HG03558 (cell line): ENCODE data around the gene KRT3.

Experiments used
- ATAC-seq: cut with Tn5 transposase; IDR thresholded peaks from one replicate; pipeline ENCODE4 v1.9.1; 2021; ENCODE audit warnings: moderate number of reproducible peaks; ENCODE audit not compliant: unreplicated experiment; ENCODE audit errors: extremely low read depth

Gene KRT3

DNA sequence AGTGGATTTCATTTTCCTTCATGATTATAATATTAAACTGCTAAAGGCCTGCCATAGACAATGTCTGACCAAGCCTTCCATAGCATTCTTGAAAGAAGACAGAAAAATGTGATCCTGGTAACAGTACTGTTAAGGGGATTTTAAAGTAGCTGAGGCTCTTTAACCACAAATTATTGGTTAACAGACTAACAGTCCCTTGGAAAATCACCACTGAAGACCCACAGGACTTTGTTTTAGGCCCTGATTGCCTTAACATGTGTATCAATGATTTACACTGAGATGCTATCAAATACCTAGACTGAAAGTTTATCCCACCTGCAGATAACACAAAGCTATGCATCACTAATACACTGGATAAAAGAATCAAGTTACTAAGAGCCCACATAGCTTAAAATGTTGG is 32.2 kb upstream of the KRT3 start:
- ATAC-seq = no peak

- ATAC-seq = no peak
Observed at GRCh38 chr12:52827499-52828090, 31.7 kb upstream of the KRT3 start.

- ATAC-seq = no peak
Observed at GRCh38 chr12:52826611-52827498, 30.9 kb upstream of the KRT3 start.

GRCh38 chr12:52825961-52826360 is 30.0 kb upstream of the KRT3 start:
- ATAC-seq = no peak

GRCh38 chr12:52824741-52825410 is 29.0 kb upstream of the KRT3 start:
- no peak for ATAC-seq

- no peak for ATAC-seq
Observed at GRCh38 chr12:52823761-52824450, 28.0 kb upstream of the KRT3 start.

GRCh38 chr12:52822771-52823510 is 27.0 kb upstream of the KRT3 start:
- no peak for ATAC-seq

DNA sequence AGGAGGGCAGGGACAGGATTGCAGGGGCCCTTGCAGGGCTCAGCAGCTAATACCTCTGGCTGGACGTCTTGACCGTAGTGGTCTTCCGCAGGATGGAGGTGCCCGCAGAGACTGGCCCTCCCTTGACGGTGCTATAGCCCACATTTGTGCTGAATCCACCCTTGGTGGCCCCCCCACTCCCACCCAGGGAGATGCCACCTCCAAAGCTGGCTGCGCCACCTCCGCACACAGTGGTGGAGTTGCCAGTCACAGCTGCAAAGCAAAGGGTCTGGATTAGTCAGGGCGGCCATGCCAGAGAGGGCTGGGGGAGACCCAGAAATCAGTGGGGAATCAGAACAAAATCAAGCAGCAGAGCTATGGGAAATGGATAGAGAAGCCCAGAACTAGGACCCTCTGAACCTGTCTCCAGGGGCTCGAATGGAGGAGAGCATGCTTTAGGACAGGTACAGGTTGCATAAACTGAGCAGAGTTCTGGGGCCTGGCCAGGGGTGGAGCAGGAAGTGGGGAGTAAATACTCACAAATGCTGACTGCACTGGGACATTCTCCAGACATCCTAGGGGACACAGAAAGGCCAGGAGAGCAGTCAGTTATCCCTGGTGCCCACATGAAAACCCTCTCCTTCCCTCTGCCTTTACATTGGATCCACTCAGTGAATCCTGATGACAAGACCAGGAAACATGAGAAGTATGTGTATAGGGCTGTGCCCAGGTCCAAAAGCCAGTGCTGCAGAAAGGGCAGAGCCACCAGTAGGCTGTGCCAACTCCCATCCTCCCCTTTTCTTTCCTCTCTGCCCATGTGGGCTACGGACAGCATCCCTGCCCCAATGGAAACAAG is 26.1 kb upstream of the KRT3 start:
- no peak for ATAC-seq

- ATAC-seq = no peak
Observed at GRCh38 chr12:52821071-52821730, 25.3 kb upstream of the KRT3 start.

GRCh38 chr12:52820521-52820920 is 24.6 kb upstream of the KRT3 start:
- ATAC-seq = no peak

DNA sequence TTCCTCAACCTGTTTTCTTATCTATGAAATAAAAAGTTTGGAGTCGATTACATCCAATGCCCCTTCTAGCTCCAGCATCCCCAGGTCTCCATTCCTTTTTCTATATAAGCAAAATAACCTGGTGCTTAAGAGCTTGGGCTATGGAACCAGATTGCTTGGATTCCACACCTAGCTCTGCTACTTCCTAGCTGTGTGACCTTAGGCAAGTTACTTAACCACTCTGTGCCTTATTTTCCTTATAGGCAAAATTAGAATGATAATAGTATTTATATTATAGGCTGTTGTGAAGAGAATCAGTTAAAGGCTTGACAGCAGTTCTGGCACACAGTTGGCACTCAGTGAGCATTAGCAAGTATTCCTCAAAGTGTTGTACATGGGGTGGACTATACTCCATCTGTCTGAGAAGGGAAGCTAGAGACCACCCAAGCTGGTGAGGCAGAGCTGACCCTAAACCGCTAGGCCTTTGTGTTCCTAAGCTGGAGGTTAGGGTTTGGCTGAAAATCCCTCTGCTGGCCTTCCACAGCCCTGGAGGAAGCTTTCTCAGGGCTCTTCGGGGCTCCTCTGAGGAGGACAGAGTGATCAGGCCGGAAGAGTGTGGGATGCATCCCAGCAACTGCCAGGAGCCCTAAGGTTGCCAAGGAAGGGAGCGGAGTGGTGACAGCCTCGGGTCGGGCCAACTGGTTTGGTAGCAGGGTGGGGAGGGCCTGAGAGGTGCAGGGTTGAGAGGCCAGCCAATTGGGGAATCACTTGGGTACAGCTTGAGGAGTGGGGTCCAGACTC is 24.0 kb upstream of the KRT3 start:
- ATAC-seq = no peak

- ATAC-seq = no peak
Observed at GRCh38 chr12:52818887-52819420, 23.0 kb upstream of the KRT3 start.

DNA sequence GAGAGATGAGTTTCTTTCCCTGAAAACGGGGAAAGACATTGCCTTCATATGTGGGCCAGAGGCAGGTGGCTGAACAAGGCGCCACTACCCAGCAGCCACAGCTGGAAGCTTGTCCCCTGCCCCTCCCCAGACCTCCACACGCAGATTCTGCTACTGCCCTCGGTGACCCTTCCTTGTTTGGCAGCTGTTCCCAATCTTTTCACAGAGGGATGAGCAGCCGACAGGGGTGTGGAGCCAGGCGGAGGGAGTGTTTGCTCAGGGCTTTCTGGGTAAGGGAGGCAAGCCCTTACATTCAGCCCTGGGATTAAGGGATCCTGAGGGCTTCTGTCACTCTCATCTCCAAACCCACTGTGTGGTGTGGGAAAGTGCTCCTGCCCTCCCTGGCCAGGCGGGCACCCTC is 22.5 kb upstream of the KRT3 start:
- ATAC-seq = no peak

- no peak for ATAC-seq
Observed at GRCh38 chr12:52817699-52818238, 21.9 kb upstream of the KRT3 start.

DNA sequence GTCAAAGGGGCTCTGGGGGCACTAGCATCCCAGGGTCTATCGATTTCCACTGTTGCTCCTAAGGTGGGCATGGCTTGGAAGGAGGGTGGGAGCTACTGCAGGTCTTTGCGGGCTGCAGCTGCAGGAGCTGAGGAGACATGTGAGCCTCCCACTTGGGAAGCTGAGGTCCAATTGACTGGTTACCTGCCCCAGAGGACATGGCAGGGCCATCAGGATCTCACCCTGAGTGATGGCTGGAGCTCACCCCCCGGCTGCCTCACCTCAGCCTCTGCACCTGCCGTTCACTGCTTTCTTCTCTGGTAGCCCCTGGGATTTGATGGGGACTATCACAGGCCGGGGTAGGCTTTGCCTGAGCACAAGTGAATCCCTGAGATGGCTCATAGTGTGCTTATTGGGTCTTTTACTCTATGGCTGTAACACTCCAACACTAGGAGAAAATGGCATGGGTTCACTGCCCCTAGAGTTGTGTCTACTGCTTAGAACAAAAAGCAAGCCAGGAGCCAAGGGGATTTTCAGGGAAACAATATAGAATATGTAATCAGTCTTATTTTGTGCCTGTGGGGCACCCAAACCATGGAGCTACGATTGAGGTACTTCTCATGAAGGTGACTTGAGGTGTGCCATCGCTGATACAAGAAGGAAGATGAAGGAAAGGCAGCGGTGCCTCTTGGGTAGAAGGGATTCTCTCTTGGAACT is 21.2 kb upstream of the KRT3 start:
- no peak for ATAC-seq

GRCh38 chr12:52815676-52816588 is 20.0 kb upstream of the KRT3 start:
- no peak for ATAC-seq
